ENCODE data around the gene KIAA1328.

- TF ChIP-seq POLR2A (IDR thresholded peaks at IDR 0.05), result no peak
- TF ChIP-seq, protein P1, sequence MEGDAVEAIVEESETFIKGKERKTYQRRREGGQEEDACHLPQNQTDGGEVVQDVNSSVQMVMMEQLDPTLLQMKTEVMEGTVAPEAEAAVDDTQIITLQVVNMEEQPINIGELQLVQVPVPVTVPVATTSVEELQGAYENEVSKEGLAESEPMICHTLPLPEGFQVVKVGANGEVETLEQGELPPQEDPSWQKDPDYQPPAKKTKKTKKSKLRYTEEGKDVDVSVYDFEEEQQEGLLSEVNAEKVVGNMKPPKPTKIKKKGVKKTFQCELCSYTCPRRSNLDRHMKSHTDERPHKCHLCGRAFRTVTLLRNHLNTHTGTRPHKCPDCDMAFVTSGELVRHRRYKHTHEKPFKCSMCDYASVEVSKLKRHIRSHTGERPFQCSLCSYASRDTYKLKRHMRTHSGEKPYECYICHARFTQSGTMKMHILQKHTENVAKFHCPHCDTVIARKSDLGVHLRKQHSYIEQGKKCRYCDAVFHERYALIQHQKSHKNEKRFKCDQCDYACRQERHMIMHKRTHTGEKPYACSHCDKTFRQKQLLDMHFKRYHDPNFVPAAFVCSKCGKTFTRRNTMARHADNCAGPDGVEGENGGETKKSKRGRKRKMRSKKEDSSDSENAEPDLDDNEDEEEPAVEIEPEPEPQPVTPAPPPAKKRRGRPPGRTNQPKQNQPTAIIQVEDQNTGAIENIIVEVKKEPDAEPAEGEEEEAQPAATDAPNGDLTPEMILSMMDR (IDR thresholded peaks at IDR 0.05), result no peak
Measured at GRCh38 chr18:36899289-36899688, 70.4 kb downstream of the KIAA1328 start.
